Measurements from ENCODE around the gene SLC30A10. TPM values are rescaled to one million over a fixed set of nuclear protein-coding genes. Genes with fewer than 3 reads are reported as not detected.
A peak's percentile ranks its signal among the peaks of the same experiment; 100 is the strongest.
"Not testable (repeated sequence)": the region's sequence is repeated elsewhere in the genome, so short reads cannot be mapped to it uniquely, and the experiment has no call there.

The SLC30A10 gene
- total RNA-seq, 1 donor from 2014 or later = 2.2 TPM

GRCh38 chr1:219927298-219927955 is 930 bp downstream of the SLC30A10 start:
- DNase-seq = no peak

- no peak for DNase-seq
Observed at GRCh38 chr1:219926363-219926998, 1.9 kb downstream of the SLC30A10 start.

GRCh38 chr1:219924342-219924741 is 4.0 kb downstream of the SLC30A10 start:
- DNase-seq = no peak

GRCh38 chr1:219917851-219918466 is 10.4 kb downstream of the SLC30A10 start:
- DNase-seq = no peak

GRCh38 chr1:219917281-219917680 is 11.1 kb downstream of the SLC30A10 start:
- no peak for DNase-seq

GRCh38 chr1:219916257-219916656 is 12.1 kb downstream of the SLC30A10 start:
- no peak for DNase-seq

- DNase-seq = no peak
Observed at GRCh38 chr1:219913005-219913770, 15.2 kb downstream of the SLC30A10 start.

- no peak for DNase-seq
Observed at GRCh38 chr1:219910716-219911115, 17.6 kb downstream of the SLC30A10 start.

- no peak for DNase-seq
Observed at GRCh38 chr1:219909476-219909875, 18.9 kb downstream of the SLC30A10 start.

GRCh38 chr1:219908170-219908569 is 20.2 kb downstream of the SLC30A10 start:
- DNase-seq = no peak

- no peak for DNase-seq
Observed at GRCh38 chr1:219907772-219908070, 20.6 kb downstream of the SLC30A10 start.

GRCh38 chr1:219906924-219907771 is 21.2 kb downstream of the SLC30A10 start:
- DNase-seq = no peak

- DNase-seq = not testable (repeated sequence)
Observed at GRCh38 chr1:219906565-219906923, 21.8 kb downstream of the SLC30A10 start.

GRCh38 chr1:219905524-219905923 is 22.8 kb downstream of the SLC30A10 start:
- DNase-seq = no peak

- no peak for DNase-seq
Observed at GRCh38 chr1:219904934-219905333, 23.4 kb downstream of the SLC30A10 start.

- DNase-seq = no peak
Observed at GRCh38 chr1:219903353-219903871, 24.9 kb downstream of the SLC30A10 start.

GRCh38 chr1:219902951-219903350 is 25.4 kb downstream of the SLC30A10 start:
- no peak for DNase-seq

- no peak for DNase-seq
Observed at GRCh38 chr1:219900882-219901281, 27.5 kb downstream of the SLC30A10 start.

- peak; percentile 3 for DNase-seq
Observed at GRCh38 chr1:219900201-219900600, 28.2 kb downstream of the SLC30A10 start.

- DNase-seq = no peak
Observed at GRCh38 chr1:219898375-219898774, 30.0 kb downstream of the SLC30A10 start.

GRCh38 chr1:219897914-219898313 is 30.4 kb downstream of the SLC30A10 start:
- DNase-seq = no peak

GRCh38 chr1:219892271-219892670 is 36.1 kb downstream of the SLC30A10 start:
- DNase-seq = not testable (repeated sequence)

Data from tongue (tissue), 2 donors.